ENCODE data around the gene MAPKBP1.
"Not testable (repeated sequence)": the region's sequence is repeated elsewhere in the genome, so short reads cannot be mapped to it uniquely, and the experiment has no call there.

- TF ChIP-seq CTCF, POLR2A (IDR thresholded peaks at IDR 0.05): not testable (repeated sequence)
Measured at GRCh38 chr15:41735492-41735891, 38.8 kb upstream of the MAPKBP1 start.

Measured in heart left ventricle (tissue), 13 donors.